ENCODE data around the gene AFF3. TPM values are rescaled to one million over a fixed set of nuclear protein-coding genes. Genes with fewer than 3 reads are reported as not detected.

Gene AFF3
- total RNA-seq, 2 experiments from 2014 or later: 2.6 to 2.9 TPM

DNA sequence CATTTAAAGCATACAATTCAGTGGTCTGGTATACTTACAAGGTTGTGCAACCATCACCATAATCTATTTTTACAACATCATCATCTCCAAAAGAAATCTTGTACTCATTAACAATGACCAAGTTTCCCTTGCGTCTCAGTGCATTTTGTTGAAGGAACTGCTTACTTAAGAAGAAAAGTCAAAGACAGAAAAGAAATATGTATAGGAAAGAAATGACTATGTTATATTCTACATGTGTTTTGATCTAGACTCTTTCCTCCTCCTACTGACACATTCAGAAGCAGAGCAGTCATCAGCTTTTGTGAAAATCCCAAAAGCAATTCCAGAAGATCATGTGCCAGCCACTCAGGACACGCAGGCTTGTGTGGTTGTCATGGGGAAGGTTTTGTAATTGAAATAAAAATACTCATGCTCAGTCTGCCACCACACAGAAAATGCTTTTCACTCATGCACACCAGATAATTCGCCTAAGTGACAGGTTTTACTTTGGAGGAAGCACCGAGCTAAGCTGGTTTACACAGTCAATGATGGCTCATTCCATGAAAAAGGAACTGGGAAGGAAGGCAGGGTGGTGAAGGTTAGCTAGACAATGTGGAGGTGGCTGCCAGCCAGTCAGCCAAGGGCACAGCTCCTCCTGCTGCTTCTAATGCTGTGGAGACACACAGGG, 494.1 kb downstream of the AFF3 start:
- Mint-ChIP-seq H3K27me3 (no peaks in the 10 kb centered on the region), H3K36me3 (peaks cover 2% of the 10 kb centered on the region), H3K4me3 (no peak overlapping the region), H3K27ac (no peak overlapping the region), H3K4me1 (no peaks in the 10 kb centered on the region), H3K9me3 (peaks cover 5% of the 10 kb centered on the region)
- no peak for DNase-seq

DNA sequence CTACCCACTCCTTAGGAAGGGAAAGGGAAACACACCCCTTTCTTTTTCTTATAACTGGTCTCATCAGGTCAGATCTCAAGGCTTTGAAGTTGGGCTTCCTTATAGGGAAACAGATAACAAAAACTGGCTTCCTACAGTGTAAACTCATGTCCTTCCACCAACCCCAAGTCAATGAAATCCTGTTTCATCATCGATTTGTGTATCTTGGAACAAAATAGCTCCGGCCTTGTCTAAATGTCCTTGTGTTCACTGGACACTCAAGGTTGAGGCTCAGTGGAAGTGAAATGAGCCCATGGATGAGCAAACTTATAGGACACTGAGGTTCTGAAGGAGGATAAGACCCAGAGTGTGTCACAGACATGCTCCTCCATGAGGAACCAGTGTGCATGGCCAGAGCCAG, 496.4 kb downstream of the AFF3 start:
- H3K27ac Mint-ChIP-seq: no peak overlapping the region

DNA sequence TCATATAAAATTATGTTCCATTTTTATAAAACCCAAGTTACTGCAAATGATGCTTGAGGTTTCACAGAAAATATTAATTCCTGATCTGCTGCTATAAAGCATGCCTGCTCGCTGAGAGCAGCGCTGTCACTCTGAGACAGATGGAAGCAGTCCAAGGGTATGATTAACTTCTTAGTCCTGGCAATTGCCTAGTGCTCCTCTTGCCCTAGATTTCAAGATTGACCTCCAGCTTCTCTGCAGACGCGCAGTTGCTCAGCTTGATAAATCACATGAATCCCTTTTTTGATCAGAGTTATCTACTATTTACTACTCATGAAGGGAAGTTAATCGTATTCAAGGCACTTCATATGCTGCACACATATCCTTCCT, 498.0 kb downstream of the AFF3 start:
- no peak overlapping the region for H3K27ac Mint-ChIP-seq
- peaks cover 5% of the 10 kb centered on the region for H3K9me3 Mint-ChIP-seq
- no peaks in the 10 kb centered on the region for H3K4me1 Mint-ChIP-seq
- no peak for DNase-seq
- peaks cover 2% of the 10 kb centered on the region for H3K36me3 Mint-ChIP-seq
- H3K4me3 Mint-ChIP-seq: no peak overlapping the region
- H3K27me3 Mint-ChIP-seq: no peaks in the 10 kb centered on the region

More for the DNA sequence above, 496.4 kb downstream of the AFF3 start:
- H3K4me1 Mint-ChIP-seq: no peaks in the 10 kb centered on the region
- no peak overlapping the region for H3K4me3 Mint-ChIP-seq
- DNase-seq: no peak
- no peaks in the 10 kb centered on the region for H3K27me3 Mint-ChIP-seq
- peaks cover 2% of the 10 kb centered on the region for H3K36me3 Mint-ChIP-seq
- peaks cover 5% of the 10 kb centered on the region for H3K9me3 Mint-ChIP-seq

DNA sequence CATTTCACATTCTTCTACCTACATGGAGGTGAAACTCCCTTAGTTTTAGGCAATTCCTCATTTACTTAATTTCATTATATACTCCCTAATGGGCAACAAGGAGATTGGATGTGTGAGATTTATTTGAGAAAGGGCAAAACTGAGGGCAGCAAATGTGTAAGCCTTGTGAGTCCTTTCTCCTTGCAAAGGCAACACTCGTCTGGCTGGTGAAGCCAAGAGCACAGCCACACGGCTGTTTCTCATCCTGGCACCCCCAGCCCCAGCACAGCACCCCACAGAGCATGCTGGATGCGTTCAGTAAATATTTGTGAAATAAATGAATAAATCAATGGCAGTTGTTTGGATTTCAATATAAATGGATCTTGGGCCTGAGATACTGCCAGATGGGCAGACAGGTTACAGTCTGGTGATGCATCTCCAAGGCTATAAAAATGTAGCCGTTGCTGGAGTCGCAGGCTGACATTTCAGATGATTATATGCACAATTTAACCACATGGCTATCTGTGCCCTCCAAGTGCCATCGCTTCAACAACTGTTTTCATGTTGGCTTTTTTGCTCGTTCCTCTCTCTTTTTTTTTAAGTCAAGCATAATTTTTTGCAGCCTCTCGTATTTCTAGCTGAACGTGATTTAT, 498.5 kb downstream of the AFF3 start:
- no peak for DNase-seq
- peaks cover 5% of the 10 kb centered on the region for H3K9me3 Mint-ChIP-seq
- H3K4me3 Mint-ChIP-seq: no peak overlapping the region
- H3K27ac Mint-ChIP-seq: no peak overlapping the region
- H3K4me1 Mint-ChIP-seq: no peaks in the 10 kb centered on the region
- H3K36me3 Mint-ChIP-seq: peaks cover 2% of the 10 kb centered on the region
- H3K27me3 Mint-ChIP-seq: no peaks in the 10 kb centered on the region

DNA sequence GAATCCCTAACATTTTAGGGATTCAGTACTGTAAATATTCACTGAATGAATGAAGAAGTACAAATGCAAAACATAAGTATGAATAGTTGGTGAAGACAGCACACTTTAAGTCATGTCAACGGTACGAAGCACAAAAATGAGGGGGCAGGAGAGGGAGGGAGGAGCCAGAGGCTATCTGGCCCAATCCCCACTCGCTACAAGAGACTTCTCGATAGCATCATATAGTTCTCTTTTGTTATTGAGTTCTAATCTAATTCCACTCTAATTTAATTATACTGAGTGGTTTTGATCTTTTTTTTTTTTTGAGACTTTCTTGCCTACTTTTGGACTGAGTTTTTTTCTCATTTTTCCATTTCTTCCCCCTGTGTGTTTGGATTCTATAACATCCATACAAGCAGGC, 500.4 kb downstream of the AFF3 start:
- H3K27me3 Mint-ChIP-seq: peaks cover 5% of the 10 kb centered on the region
- no peaks in the 10 kb centered on the region for H3K4me1 Mint-ChIP-seq
- no peak overlapping the region for H3K27ac Mint-ChIP-seq
- DNase-seq: no peak
- no peaks in the 10 kb centered on the region for H3K36me3 Mint-ChIP-seq
- H3K4me3 Mint-ChIP-seq: no peak overlapping the region
- peaks cover under 1% of the 10 kb centered on the region for H3K9me3 Mint-ChIP-seq

DNA sequence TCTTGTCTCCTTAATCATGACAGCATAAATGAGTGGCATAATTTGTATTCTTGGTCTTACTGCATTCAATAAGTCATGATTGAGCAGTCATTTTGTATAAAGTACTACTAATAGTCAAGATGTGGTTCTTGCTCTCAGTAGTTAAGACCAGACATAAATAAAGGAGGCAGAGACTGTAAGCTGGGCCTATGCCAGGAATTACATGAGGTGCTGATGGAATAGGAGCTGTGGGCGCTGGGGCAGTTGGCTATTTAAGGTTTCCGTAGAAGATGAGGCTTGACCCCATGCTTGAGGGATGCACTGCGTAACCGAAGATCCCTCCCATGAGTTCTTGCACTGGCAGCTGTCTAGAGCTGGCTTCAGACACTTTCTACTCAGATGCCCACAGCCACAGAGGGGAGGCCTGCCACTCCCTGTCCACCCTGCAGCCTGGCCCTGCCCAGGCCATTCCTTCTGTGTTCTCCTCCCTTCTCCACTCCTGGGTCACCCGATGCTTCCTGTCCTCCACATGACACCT, 501.7 kb downstream of the AFF3 start:
- Mint-ChIP-seq H3K36me3 (no peaks in the 10 kb centered on the region), H3K4me1 (no peaks in the 10 kb centered on the region), H3K9me3 (no peaks in the 10 kb centered on the region), H3K27me3 (peaks cover 5% of the 10 kb centered on the region), H3K4me3 (no peak overlapping the region), H3K27ac (no peak overlapping the region)
- no peak for DNase-seq

DNA sequence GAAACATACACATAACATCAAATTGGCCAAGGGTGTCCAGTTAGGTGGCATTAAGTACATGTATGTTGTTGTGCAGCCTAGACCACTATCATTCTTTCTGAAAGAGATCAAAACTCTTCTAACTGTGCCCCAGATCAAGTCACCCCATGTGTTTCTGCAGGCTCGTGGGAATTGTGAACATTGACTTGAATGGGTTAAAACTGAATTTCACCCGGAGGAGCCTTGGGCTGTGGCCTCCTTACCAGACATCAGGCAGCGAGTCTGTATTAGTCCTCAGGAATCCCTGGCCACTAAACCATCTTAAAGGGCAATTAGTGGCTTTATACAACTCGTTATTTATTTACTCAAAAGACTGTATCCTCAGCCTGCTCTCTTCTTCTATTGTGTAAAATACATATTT, 503.6 kb downstream of the AFF3 start:
- peaks cover 4% of the 10 kb centered on the region for H3K9me3 Mint-ChIP-seq
- H3K36me3 Mint-ChIP-seq: no peaks in the 10 kb centered on the region
- H3K27ac Mint-ChIP-seq: no peak overlapping the region
- no peak for DNase-seq
- H3K27me3 Mint-ChIP-seq: peaks cover 5% of the 10 kb centered on the region
- no peaks in the 10 kb centered on the region for H3K4me1 Mint-ChIP-seq
- no peak overlapping the region for H3K4me3 Mint-ChIP-seq

DNA sequence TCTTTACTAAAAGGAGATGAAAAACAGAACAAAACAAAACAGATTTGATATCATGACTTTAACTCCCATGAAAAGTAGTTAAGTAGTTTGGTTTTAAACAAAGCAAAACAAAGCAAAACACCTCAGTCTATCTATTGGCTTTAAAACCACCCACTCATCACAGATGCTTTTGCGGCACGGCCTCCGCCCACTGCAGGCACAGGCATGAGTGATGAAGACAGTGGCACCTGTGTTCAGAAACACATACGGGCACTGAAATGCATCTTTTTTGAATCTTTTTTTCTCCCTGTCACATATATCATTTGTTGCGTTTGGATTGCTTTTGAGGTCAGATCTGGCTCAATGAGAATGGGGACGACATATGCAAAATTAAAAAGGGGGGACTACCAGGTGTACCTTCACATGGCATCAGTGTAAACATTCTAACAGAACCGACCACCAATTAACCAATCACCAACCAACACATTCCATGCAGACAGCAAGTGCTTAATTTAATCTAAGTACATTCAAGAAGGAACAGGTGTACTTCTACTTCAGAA, 505.2 kb downstream of the AFF3 start:
- H3K9me3 Mint-ChIP-seq: peaks cover 4% of the 10 kb centered on the region
- no peak for DNase-seq
- peaks cover 2% of the 10 kb centered on the region for H3K36me3 Mint-ChIP-seq
- H3K4me1 Mint-ChIP-seq: no peaks in the 10 kb centered on the region
- no peak overlapping the region for H3K4me3 Mint-ChIP-seq
- no peak overlapping the region for H3K27ac Mint-ChIP-seq
- H3K27me3 Mint-ChIP-seq: peaks cover 5% of the 10 kb centered on the region

DNA sequence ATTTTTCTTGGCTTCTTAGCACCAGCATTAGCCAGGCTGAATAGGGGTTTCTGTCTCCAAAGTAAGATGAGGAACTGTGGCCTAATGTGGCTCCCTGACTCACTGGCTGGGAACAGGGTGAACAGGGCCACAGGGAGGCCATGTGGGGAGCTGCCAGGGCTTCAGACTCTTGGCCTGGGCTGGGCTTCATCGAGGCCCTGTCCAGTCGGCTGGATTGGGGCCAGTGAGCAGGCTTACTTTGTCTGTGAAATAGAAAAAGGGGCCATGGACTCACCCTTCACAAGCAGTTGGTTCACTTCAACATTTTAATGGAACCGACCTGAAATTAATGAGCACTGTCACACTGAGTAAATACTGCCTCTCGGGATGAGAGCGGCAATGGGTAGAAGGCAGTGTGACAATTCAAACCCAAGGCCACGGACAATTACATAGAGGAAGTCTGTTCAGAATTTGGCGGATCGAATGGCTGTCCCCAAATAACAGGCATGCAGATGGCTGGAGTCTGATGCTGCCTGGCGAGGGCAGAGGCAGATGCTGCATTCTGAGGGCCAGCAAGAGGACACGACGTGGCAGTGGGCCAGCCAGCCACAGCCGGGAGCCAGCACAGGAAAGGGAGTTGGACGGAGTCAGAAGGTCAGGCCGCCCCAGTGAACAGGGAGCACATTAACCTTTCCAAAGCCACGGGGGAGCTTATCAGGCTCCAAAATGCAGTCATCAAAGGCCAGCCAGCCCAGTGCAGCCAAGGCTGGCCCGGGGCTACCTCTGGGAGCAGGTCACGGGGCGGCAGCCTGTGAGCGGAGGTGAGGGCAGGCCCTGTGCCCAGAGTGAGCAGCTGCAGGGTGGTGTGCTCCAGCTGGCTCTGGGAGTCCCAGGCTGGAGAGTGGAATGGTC, 506.0 kb downstream of the AFF3 start:
- peaks cover 4% of the 10 kb centered on the region for H3K9me3 Mint-ChIP-seq
- H3K27me3 Mint-ChIP-seq: peaks cover 5% of the 10 kb centered on the region
- no peaks in the 10 kb centered on the region for H3K4me1 Mint-ChIP-seq
- DNase-seq: no peak
- no peak overlapping the region for H3K4me3 Mint-ChIP-seq
- no peak overlapping the region for H3K27ac Mint-ChIP-seq
- H3K36me3 Mint-ChIP-seq: peaks cover 2% of the 10 kb centered on the region

DNA sequence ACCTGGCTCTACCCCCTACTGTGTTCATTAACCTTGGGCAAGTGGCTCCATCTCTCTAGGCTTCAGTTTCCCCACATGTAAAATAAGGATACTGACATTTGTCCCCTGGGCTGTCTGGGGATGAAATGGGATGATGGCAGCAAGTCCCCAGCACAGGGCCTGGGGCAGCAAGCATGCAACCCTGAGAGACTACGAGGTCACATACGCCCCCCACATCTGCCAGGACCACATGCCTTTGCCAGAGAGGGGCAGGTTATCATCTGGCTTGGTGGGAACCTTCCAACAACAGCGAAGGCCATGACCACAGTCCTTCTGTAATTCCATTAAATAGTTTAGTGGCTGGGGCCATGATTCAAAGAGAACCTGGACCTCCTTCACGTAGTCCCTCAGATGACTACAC, 506.7 kb downstream of the AFF3 start:
- Mint-ChIP-seq H3K9me3 (peaks cover 4% of the 10 kb centered on the region), H3K27me3 (peaks cover 5% of the 10 kb centered on the region), H3K4me1 (no peaks in the 10 kb centered on the region), H3K36me3 (peaks cover 2% of the 10 kb centered on the region), H3K4me3 (no peak overlapping the region), H3K27ac (no peak overlapping the region)
- no peak for DNase-seq

DNA sequence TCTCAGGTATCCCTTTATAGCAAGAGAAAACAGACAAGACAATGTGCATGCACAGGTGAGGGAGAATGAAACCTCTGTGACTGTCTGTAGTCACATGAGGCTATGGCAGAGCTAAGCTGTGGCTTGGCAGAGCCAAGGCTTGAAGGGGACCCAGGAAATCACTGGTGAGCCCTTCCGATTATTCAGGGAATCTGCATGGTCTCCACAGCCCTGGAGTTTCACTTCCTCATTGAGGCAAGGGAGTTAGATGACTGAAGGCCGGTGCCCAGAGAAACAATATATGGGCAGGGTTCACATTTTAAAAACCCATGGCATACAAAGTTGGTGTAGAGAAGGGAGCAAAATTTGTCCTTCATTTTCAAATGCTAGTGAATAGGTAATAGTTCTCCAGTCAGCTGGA, 508.2 kb downstream of the AFF3 start:
- Mint-ChIP-seq H3K4me3 (no peak overlapping the region), H3K27me3 (peaks cover 5% of the 10 kb centered on the region), H3K36me3 (peaks cover 2% of the 10 kb centered on the region), H3K27ac (no peak overlapping the region), H3K9me3 (peaks cover 4% of the 10 kb centered on the region), H3K4me1 (no peaks in the 10 kb centered on the region)
- no peak for DNase-seq

DNA sequence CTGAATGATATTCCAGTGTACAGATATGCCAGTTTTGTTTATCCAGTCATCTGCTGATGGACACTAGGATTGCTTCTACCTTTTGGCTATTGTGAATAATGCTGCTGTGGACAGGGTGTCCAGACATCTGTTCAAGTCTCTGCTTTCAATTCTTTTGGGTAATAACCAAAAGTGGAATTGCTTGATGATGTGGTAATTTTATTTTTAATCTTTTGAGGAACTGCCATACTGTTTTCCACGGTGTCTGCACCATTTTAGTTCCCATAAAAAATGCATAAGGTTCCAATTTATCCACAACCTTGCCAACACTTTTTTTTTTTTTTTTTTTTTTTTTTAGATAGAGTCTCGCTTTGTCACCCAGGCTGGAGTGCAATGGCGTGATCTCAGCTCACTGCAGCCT, 510.7 kb downstream of the AFF3 start:
- Mint-ChIP-seq H3K36me3 (peaks cover 2% of the 10 kb centered on the region), H3K4me1 (no peaks in the 10 kb centered on the region), H3K9me3 (peaks cover 4% of the 10 kb centered on the region)

DNA sequence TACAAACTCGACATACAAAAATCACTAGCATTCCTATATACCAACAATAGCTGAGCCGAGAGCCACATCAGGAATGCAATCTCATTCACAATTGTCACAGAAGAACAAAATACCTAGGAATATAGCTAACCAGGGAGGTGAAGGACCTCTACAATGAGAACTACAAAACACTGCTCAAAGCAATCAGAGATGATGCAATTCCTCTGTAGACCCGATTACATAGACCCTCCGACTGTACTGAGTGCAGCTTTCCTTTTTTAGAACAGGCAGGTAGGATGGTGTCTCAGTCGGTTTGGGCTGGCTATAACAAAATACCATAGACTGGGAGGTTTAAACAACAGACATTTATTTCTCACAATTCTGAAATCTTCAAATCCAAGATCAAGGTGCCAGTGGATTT, 513.1 kb downstream of the AFF3 start:
- Mint-ChIP-seq H3K27me3 (no peaks in the 10 kb centered on the region), H3K9me3 (peaks cover 3% of the 10 kb centered on the region), H3K4me1 (no peaks in the 10 kb centered on the region), H3K4me3 (no peak overlapping the region), H3K27ac (no peak overlapping the region), H3K36me3 (peaks cover 2% of the 10 kb centered on the region)
- no peak for DNase-seq

More for the DNA sequence above, 510.7 kb downstream of the AFF3 start:
- Mint-ChIP-seq H3K4me3 (no peak overlapping the region), H3K27me3 (no peaks in the 10 kb centered on the region), H3K27ac (no peak overlapping the region)
- no peak for DNase-seq

DNA sequence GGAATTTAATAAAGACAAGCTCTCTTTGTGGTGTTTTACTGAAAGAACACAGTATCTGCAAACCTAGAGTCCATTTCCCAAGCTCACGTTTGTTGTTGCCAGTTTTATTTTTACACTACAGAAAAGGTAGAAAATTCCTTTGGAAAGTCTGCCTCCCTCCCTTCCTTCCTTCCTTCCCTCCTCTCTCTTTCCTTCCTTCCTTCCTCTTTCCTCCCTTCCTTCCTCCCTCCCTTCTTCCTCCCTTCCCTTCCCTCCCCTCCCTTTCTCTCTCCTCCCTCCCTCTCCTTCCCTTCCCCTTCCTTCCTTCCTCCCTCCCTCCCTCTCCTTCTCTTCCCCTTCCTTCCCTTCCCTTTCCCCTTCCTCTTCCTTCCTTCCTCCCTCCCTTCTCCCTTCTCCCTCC, 516.2 kb downstream of the AFF3 start:
- no peak for DNase-seq
- Mint-ChIP-seq H3K27me3 (no peaks in the 10 kb centered on the region), H3K4me1 (no peaks in the 10 kb centered on the region), H3K36me3 (no peaks in the 10 kb centered on the region), H3K4me3 (no peak overlapping the region), H3K9me3 (no peaks in the 10 kb centered on the region), H3K27ac (no peak overlapping the region)

DNA sequence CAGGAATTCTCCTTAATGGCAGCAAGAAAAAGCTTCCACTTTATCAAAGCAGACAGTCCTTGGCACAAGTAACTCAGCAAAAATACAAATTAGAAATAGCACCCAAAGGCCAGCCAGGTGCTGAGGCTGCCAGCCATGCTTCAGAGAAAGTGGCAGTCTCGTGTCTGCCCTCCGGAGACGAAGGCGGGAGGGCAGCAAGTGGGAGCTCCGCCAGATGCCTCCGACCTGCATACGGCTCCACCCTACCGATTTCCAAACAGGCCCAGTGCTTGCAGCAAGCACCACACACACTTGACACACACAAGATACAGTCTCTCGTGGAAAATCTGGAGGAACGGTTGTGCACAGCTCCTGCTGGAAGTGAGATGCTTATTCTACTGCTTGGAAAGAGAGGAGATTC, 517.7 kb downstream of the AFF3 start:
- Mint-ChIP-seq H3K4me3 (no peak overlapping the region), H3K4me1 (no peaks in the 10 kb centered on the region), H3K9me3 (no peaks in the 10 kb centered on the region), H3K36me3 (no peaks in the 10 kb centered on the region), H3K27ac (no peak overlapping the region), H3K27me3 (no peaks in the 10 kb centered on the region)
- DNase-seq: no peak

All from activated naive CD8-positive, alpha-beta T cell treated with anti-CD3 and anti-CD28 coated beads for 36 hours (primary cell).